Astrocyte of the spinal cord (primary cell): ENCODE results near the gene ZFP37.

Experiments used
- DNase-seq: peaks from one replicate; pipeline ENCODE4 v3.0.0; 2011; ENCODE audit warnings: low read depth, low spot score
- H3K4me3 ChIP-seq: 2 replicates; pipeline ENCODE4 v1.5.1; 2011; ENCODE audit warnings: low read depth, mild to moderate bottlenecking, low read length, moderate library complexity
- in situ Hi-C: cut with HindIII; loops from 2 replicates; pipeline ENCODE4 v1.10.0; 2017; ENCODE audit warnings: low sequenced_read_pairs
- TF ChIP-seq, protein P1 (sequence below): IDR thresholded peaks from 2 replicates; pipeline ENCODE4 v1.5.1; 2012; ENCODE audit warnings: low read depth, mild to moderate bottlenecking, low read length, inconsistent platforms

The ZFP37 gene

DNA sequence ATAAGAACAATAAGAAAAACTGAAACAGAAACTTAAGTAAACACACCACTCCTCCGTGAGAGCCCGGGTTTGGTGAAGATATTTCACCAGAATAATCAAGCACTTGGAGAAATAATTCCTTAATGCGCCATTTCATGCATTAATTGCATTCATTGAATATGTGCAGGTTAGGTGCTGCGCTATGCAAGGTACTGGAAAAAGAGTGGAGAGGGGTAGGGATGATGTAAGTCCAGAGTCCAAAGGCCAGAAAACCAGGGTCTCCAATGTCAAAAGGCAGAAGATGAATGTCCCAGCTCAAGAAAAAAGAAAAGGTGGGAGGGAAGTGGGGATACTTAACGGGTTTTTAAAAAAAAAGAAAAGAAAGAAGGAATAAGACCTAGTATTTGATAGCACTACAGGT, 669 bp upstream of the ZFP37 start:
- peak overlapping the region; percentile 84 for H3K4me3 ChIP-seq
- DNase-seq, result no peak
- in situ Hi-C loops, result no loop called here
- TF ChIP-seq, protein P1, sequence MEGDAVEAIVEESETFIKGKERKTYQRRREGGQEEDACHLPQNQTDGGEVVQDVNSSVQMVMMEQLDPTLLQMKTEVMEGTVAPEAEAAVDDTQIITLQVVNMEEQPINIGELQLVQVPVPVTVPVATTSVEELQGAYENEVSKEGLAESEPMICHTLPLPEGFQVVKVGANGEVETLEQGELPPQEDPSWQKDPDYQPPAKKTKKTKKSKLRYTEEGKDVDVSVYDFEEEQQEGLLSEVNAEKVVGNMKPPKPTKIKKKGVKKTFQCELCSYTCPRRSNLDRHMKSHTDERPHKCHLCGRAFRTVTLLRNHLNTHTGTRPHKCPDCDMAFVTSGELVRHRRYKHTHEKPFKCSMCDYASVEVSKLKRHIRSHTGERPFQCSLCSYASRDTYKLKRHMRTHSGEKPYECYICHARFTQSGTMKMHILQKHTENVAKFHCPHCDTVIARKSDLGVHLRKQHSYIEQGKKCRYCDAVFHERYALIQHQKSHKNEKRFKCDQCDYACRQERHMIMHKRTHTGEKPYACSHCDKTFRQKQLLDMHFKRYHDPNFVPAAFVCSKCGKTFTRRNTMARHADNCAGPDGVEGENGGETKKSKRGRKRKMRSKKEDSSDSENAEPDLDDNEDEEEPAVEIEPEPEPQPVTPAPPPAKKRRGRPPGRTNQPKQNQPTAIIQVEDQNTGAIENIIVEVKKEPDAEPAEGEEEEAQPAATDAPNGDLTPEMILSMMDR, result no peak

DNA sequence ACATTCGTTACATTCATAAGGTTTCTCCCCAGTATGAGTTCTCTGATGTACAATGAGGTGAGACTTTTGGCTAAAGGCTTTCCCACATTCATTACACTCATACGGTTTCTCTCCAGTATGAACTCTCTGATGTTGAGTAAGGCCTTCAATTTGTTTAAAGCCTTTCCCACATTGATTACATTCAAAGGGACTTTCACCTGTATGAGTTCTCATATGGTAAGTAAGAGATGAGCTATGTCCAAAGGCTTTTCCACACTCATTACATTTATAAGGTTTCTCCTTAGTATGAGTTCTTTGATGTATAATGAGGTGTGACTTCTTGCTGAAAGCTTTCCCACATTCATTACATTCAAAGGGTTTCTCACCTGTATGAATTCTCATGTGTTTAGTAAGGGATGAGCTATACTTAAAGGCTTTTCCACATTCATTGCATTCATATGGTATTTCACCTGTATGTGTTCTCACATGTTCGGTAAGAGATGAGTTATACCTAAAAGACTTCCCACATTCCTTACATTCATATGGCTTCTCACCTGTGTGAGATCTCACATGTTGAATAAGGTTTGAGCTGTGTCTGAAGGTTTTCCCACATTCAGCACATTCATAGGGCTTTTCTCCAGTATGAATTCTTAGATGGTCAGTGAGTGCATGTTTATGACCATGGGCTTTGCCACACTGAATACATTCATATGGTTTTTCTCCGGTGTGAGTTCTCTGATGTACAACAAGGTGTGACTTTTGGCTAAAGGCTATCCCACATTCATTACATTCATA, 13.5 kb downstream of the ZFP37 start:
- no peak overlapping the region for H3K4me3 ChIP-seq
- DNase-seq, result peak; percentile 17
- in situ Hi-C loops, result no loop called here
- TF ChIP-seq, protein P1, result no peak

DNA sequence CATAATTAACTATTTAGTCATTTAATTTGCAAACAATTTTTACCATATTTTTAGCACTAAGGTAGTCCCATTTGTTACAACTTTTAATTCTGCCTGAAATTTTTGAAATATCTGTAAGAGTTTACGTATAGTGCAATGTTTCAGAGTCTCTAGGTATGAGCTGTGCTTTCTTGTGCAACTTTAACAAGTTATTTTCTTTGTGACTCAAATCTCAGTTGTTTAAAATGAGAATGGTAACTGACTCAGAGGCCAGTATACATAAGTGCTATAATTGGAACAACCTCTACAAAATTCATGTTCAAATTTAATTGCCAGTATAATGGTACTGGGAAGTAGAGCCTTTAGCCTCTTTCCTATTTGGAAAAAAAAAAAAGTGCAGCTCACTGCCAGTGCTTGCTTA, 30.3 kb downstream of the ZFP37 start:
- no peak for DNase-seq
- in situ Hi-C loops, result no loop called here
- H3K4me3 ChIP-seq, result no peak overlapping the region
- TF ChIP-seq, protein P1, result no peak

DNA sequence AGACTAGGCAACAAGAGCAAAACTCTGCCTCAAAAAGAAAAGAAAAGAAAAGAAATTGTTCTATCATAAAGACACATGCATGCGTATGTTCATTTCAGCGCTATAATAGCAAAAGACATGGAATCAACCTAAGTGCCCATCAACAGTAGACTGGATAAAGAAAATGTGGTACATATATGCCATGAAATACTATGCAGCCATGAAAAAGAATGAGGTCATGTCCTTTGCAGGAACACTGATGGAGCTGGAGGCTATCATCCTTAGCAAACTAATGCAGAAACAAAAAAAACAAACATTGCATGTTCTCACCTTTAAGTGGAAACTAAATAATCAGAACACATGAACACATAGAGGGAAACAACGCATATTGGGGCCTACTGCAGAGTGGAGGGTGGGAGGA, 38.3 kb downstream of the ZFP37 start:
- in situ Hi-C loops, result no loop called here
- no peak for DNase-seq
- TF ChIP-seq, protein P1, result no peak
- H3K4me3 ChIP-seq, result no peak overlapping the region

DNA sequence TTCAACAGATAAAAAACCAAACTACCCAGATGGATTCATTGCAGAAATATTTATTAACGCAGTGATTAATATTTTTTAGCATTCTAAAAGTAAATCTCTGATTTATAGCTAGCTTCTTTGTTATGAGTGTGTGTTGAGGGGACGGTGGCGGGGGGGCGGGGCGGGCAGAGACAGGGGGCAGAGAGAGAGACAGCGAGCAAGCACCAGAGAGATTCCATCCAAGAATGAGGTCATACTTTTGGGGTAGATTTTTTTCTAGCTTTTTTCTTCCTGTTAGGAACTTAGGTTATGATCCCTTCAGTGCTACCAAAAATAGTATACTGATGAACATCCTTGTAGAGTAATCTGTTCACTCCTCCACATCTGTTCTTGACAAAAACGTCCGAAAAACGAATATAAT, 44.0 kb downstream of the ZFP37 start:
- no peak for DNase-seq
- TF ChIP-seq, protein P1, result no peak
- in situ Hi-C loops, result no loop called here
- H3K4me3 ChIP-seq, result peak overlapping the region; percentile 55

DNA sequence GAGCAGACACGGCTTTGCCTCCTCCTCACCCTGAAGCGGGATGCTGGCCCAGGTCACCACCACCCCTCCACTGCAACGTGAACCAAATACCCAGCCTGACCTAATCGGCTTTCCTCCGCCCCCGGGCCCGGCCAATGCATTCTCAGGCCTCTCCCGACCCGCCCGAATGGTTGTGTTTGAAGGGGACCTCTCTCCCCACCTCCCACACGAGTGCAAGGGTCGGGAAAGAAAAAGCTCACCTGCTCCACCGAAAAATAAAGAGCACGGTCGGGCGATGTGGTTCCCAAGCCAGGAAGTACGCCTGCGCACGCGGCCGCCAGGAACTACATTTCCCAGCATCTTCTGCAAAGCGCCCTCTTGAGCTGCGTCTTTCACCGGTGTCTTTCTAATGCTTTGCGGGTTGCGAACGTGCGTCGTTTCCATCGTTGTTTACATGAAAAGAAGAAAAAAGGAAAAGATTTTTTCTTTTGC, 44.6 kb downstream of the ZFP37 start, which contains the start of gene ZNF883:
Gene ZNF883, minus strand, starts transcription at position 282 of the 471 bp plus-strand sequence.
- H3K4me3 ChIP-seq, result peak within 1 kb of the TSS; percentile 55
- DNase-seq, result peak; percentile 71
- TF ChIP-seq, protein P1, result peak; percentile 30
- in situ Hi-C loops, result no loop called here
